Fibroblast of lung (primary cell): Measurements from ENCODE around the gene TAF8. TPM values are rescaled to one million over a fixed set of nuclear protein-coding genes. Genes with fewer than 3 reads are reported as not detected.

Source experiments
- DNase-seq, 2 donors: peaks; one replicate each; pipeline versions ENCODE4 v3.0.0 to v3.0.0-alpha.2; 2010; ENCODE audit warnings: low read depth in 2 of 2
- H2AFZ ChIP-seq: 2 replicates; pipeline ENCODE4 v1.5.1; 2012; ENCODE audit warnings: low read length, control low read depth, inconsistent platforms
- H3K27ac ChIP-seq: 2 replicates; pipeline ENCODE4 v1.5.1; 2011; ENCODE audit warnings: low read length, control low read depth; ENCODE audit not compliant: insufficient read depth
- H3K27me3 ChIP-seq: 2 replicates; pipeline ENCODE4 v1.5.1; 2011; ENCODE audit warnings: mild to moderate bottlenecking, low read length; ENCODE audit not compliant: control insufficient read depth, insufficient read depth
- H3K36me3 ChIP-seq: 2 replicates; pipeline ENCODE4 v1.5.1; 2011; ENCODE audit warnings: low read length; ENCODE audit not compliant: control insufficient read depth, insufficient read depth
- H3K4me1 ChIP-seq: 2 replicates; pipeline ENCODE4 v1.5.1; 2011; ENCODE audit warnings: low read length; ENCODE audit not compliant: control insufficient read depth, insufficient read depth; ENCODE audit errors: extremely low read depth
- H3K4me2 ChIP-seq: 2 replicates; pipeline ENCODE4 v1.5.1; 2011; ENCODE audit warnings: low read length, control low read depth; ENCODE audit not compliant: insufficient read depth; ENCODE audit errors: extremely low read depth
- H3K4me3 ChIP-seq, 4 experiments: fragments of 200-600 bp in 1 of 4; sonication (generic) in 1 of 4; replicated peaks in 1 of 4; 2 replicates each; pipeline ENCODE4 v1.5.1; 2011 to 2016; ENCODE audit warnings: low read length in 4 of 4, low read depth in 3 of 4, mild to moderate bottlenecking in 3 of 4, control low read depth in 2 of 4, inconsistent platforms in 1 of 4, mixed read lengths in 1 of 4; ENCODE audit not compliant: insufficient read depth in 1 of 4; ENCODE audit errors: control extremely low read depth in 1 of 4
- H3K79me2 ChIP-seq: 2 replicates; pipeline ENCODE4 v1.5.1; 2012; ENCODE audit warnings: mild to moderate bottlenecking, low read length, inconsistent platforms; ENCODE audit not compliant: control insufficient read depth, insufficient read depth
- H3K9ac ChIP-seq: 2 replicates; pipeline ENCODE4 v1.5.1; 2011; ENCODE audit warnings: mild to moderate bottlenecking, low read length, control low read depth; ENCODE audit not compliant: insufficient read depth
- H3K9me3 ChIP-seq: 2 replicates; pipeline ENCODE4 v1.5.1; 2012; ENCODE audit warnings: low read depth, low read length; ENCODE audit not compliant: control insufficient read depth, insufficient read depth
- H4K20me1 ChIP-seq: 2 replicates; pipeline ENCODE4 v1.5.1; 2011; ENCODE audit warnings: low read length; ENCODE audit not compliant: control insufficient read depth, insufficient read depth; ENCODE audit errors: extremely low read depth
- CTCF ChIP-seq, 2 donors: IDR thresholded peaks in 1 of 2; conservative IDR thresholded peaks in 1 of 2; 1 replicate in 1 of 2; 2 replicates in 1 of 2; pipeline ENCODE4 v1.5.1; 2011 to 2012; ENCODE audit warnings: low read length in 2 of 2, control low read depth in 1 of 2, inconsistent platforms in 1 of 2, low read depth in 1 of 2, mild to moderate bottlenecking in 1 of 2
- EZH2 ChIP-seq: IDR thresholded peaks from 2 replicates; pipeline ENCODE4 v1.5.1; 2012; ENCODE audit warnings: low read length, control low read depth, mild to moderate bottlenecking; ENCODE audit errors: missing control alignments
- polyA plus RNA-seq, 2 donors: library from polyadenylated mRNA; depleted of rRNA in 1 of 2; stranded (reverse) in 1 of 2; unstranded in 1 of 2; fragments of >200 nt; gene quantifications; 2 replicates each; pipeline ENCODE4 v1.2.1, GENCODE V29; 2011 to 2012; ENCODE audit warnings: missing spikeins in 1 of 2
- total RNA-seq: library from RNA; depleted of rRNA; stranded (reverse); fragments of >200 nt; gene quantifications from 2 replicates; pipeline ENCODE4 v1.2.1, GENCODE V29; 2014

TAF8 gene
- total and polyA plus RNA-seq, 2 donors (not counting 1 experiment from before 2014, with no cell fraction given) = 13.9 to 14.0 TPM

- H3K9me3 ChIP-seq = no peaks in the 10 kb centered on the region
- no peak for TF ChIP-seq EZH2
- no peak for TF ChIP-seq CTCF (conservative IDR thresholded peaks at IDR 0.05 in 1 of 2, IDR thresholded peaks at IDR 0.05 in 1 of 2; ENCODE audit: low read depth in 1 of 2, low read length in 2 of 2)
- DNase-seq = no peak
Observed at GRCh38 chr6:42051268-42051653, 937 bp downstream of the TAF8 start.

GRCh38 chr6:42053601-42054000 lies 3.3 kb downstream of the TAF8 start:
- TF ChIP-seq EZH2 (no peak), CTCF (conservative IDR thresholded peaks at IDR 0.05 in 1 of 2, IDR thresholded peaks at IDR 0.05 in 1 of 2; ENCODE audit: low read depth in 1 of 2, low read length in 2 of 2) (no peak)
- Histone ChIP-seq H3K27me3 (no peaks in the 10 kb centered on the region), H3K79me2 (no peaks in the 10 kb centered on the region), H3K4me1 (peaks cover 2% of the 10 kb centered on the region), H3K4me3 (no peak overlapping the region), H3K36me3 (peaks cover 5% of the 10 kb centered on the region), H3K9ac (no peak overlapping the region), H2AFZ (no peak overlapping the region), H3K27ac (no peak overlapping the region), H3K9me3 (no peaks in the 10 kb centered on the region), H3K4me2 (no peak overlapping the region), H4K20me1 (no peaks in the 10 kb centered on the region)
- DNase-seq = no peak

More at GRCh38 chr6:42051268-42051653, 937 bp downstream of the TAF8 start:
- Histone ChIP-seq H3K4me2 (peak overlapping the region; percentile 84), H2AFZ (no peak overlapping the region), H3K9ac (no peak overlapping the region), H3K4me1 (peaks cover 4% of the 10 kb centered on the region), H3K27me3 (peaks cover 2% of the 10 kb centered on the region), H3K79me2 (no peaks in the 10 kb centered on the region), H3K27ac (peak overlapping the region; percentile 92), H3K4me3 (peak overlapping the region; percentile 70 to 91 (median 75)), H3K36me3 (no peaks in the 10 kb centered on the region), H4K20me1 (no peaks in the 10 kb centered on the region)

DNA sequence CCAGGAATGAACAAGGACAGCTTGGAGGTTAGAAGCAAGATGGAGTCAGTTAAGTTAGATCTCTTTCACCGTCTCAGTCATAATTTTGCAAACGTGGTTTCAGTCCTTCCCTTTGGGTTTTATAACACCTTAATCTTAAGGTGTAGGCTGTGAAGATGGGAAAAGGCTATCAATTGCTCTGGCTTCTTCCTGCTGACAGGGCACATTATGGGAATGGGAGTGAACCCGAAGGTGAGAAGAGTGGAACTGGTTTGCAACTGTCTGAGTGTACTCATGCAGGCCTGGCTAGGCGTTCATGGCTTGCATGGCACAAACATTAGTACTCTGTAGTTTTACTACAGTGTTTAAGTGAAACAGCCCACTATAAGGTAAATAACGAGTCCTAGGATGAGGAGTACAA lies 9.4 kb downstream of the TAF8 start:
- TF ChIP-seq EZH2 (no peak), CTCF (conservative IDR thresholded peaks at IDR 0.05 in 1 of 2, IDR thresholded peaks at IDR 0.05 in 1 of 2; ENCODE audit: low read depth in 1 of 2, low read length in 2 of 2) (no peak)
- no peak overlapping the region for H2AFZ ChIP-seq
- no peaks in the 10 kb centered on the region for H3K27me3 ChIP-seq
- H3K9ac ChIP-seq = no peak overlapping the region
- H3K36me3 ChIP-seq = peaks cover 6% of the 10 kb centered on the region
- no peak overlapping the region for H3K4me3 ChIP-seq
- H4K20me1 ChIP-seq = no peaks in the 10 kb centered on the region
- no peaks in the 10 kb centered on the region for H3K79me2 ChIP-seq
- no peaks in the 10 kb centered on the region for H3K9me3 ChIP-seq
- no peak for DNase-seq
- no peak overlapping the region for H3K4me2 ChIP-seq
- H3K4me1 ChIP-seq = no peaks in the 10 kb centered on the region
- H3K27ac ChIP-seq = no peak overlapping the region
